Activated T-cell treated with anti-CD3 and anti-CD28 coated beads, Interleukin-2, amount 50 U/mL, for 72 hours (primary cell): ENCODE measurements around the gene ZNF483. TPM values are rescaled to one million over a fixed set of nuclear protein-coding genes. Genes with fewer than 3 reads are reported as not detected.
"Not testable (repeated sequence)": the region's sequence is repeated elsewhere in the genome, so short reads cannot be mapped to it uniquely, and the experiment has no call there.

Source experiments
- ATAC-seq, 2 donors: fragments of 150-1000 bp; cut with Tn5 transposase; replicated peaks in 1 of 2; 2 replicates each; pipeline ENCODE4 v1.10.0; 2021; ENCODE audit warnings: moderate library complexity in 2 of 2, mild to moderate bottlenecking in 1 of 2
- DNase-seq, 2 donors: peaks; one replicate each; pipeline ENCODE4 v3.0.0; 2021 to 2022; ENCODE audit warnings: mixed read lengths in 1 of 2
- H3K27ac Mint-ChIP-seq: one replicate; pipeline ENCODE4 v1.8.0; 2022; ENCODE audit warnings: mild to moderate bottlenecking, moderate library complexity, mixed read lengths
- H3K27me3 Mint-ChIP-seq: one replicate; pipeline ENCODE4 v1.8.0; 2022; ENCODE audit warnings: low read depth, mixed read lengths
- H3K36me3 Mint-ChIP-seq, 2 donors: one replicate each; pipeline ENCODE4 v1.8.0; 2022; ENCODE audit warnings: mixed read lengths in 2 of 2, mild to moderate bottlenecking in 1 of 2; ENCODE audit not compliant: insufficient read depth in 2 of 2
- H3K4me1 Mint-ChIP-seq: one replicate; pipeline ENCODE4 v1.8.0; 2022; ENCODE audit warnings: low read depth, mixed read lengths
- H3K4me3 Mint-ChIP-seq, 2 donors: one replicate each; pipeline ENCODE4 v1.8.0; 2022; ENCODE audit warnings: mild to moderate bottlenecking in 2 of 2, mixed read lengths in 2 of 2, moderate library complexity in 2 of 2
- H3K9me3 Mint-ChIP-seq, 2 donors: one replicate each; pipeline ENCODE4 v1.8.0; 2022; ENCODE audit warnings: mixed read lengths in 2 of 2
- total RNA-seq, 2 donors: library from RNA; stranded (reverse); gene quantifications; one replicate each; pipeline ENCODE4 v1.2.3, GENCODE V29; 2022

ZNF483 gene
- 1 to 10 TPM; 2.0 to 3.4 TPM for total RNA-seq

- DNase-seq (peak; percentile 60 to 73), ATAC-seq (peak; percentile 59 to 67)
- Mint-ChIP-seq H3K4me3 (peak within 1 kb of the TSS; percentile 87 to 89), H3K9me3 (peaks cover 0 to 2% of the 10 kb centered on the region in 2 donors), H3K4me1 (peaks cover 25% of the 10 kb centered on the region), H3K36me3 (peaks cover 3 to 10% of the 10 kb centered on the region in 2 donors), H3K27ac (peak within 1 kb of the TSS; percentile 76), H3K27me3 (peaks cover 9% of the 10 kb centered on the region)
Observed at GRCh38 chr9:111525056-111525977, at the start of gene ZNF483. ZNF483 (plus strand) TSS chr9:111525179; CDS start chr9:111527396, 2,217 bp downstream.

DNA sequence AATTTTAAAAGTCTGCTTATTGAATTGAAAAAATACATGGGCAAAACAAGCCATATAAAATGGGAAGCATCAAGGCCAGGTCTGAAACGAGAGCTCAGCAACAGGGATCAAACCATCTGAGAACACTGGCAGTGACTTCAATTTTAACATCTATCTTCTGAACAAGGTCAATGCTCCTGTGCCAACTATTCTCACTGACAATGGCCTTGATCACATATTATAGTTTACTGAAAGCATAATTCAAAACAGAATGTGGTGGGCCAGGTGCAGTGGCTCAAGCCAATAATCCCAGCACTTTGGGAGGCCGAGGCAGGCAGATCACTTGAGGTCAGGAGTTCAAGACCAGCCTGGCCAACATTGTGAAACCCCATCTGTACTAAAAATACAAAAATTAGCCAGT lies 49.8 kb upstream of the ZNF483 start:
- H3K9me3 Mint-ChIP-seq = no peaks in the 10 kb centered on the region
- ATAC-seq (no peak), DNase-seq (no peak)
- H3K27me3 Mint-ChIP-seq = no peaks in the 10 kb centered on the region
- peaks cover 48% of the 10 kb centered on the region for H3K4me1 Mint-ChIP-seq
- H3K36me3 Mint-ChIP-seq = peaks cover 0 to 2% of the 10 kb centered on the region in 2 donors
- no peak overlapping the region for H3K27ac Mint-ChIP-seq
- H3K4me3 Mint-ChIP-seq = no peak overlapping the region

DNA sequence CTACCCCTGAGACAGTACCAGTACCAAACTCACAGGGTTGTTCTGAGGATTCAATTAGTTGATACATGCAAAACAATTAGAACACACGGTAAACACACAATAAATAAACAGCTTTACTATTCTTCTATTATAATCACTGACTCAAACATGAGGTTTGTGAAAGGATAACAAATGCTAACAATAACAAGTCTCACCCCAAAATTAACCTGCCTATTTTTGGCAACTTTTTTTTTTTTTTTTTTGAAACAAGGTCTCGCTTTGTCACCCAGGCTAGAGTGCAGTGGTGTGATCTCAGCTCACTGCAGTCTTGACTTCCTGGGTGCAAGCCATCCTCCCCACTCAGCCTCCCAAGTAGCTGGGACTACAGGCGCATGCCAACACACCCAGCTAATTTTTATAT lies 47.3 kb upstream of the ZNF483 start:
- ATAC-seq = no peak
- H3K4me1 Mint-ChIP-seq = peaks cover 63% of the 10 kb centered on the region
- no peak overlapping the region for H3K4me3 Mint-ChIP-seq
- no peaks in the 10 kb centered on the region for H3K27me3 Mint-ChIP-seq
- DNase-seq = no peak
- H3K36me3 Mint-ChIP-seq = peaks cover 2 to 8% of the 10 kb centered on the region in 2 donors
- no peaks in the 10 kb centered on the region for H3K9me3 Mint-ChIP-seq
- no peak overlapping the region for H3K27ac Mint-ChIP-seq

- ATAC-seq (no peak), DNase-seq (no peak)
- peak overlapping the region; percentile 78 to 87 for H3K4me3 Mint-ChIP-seq
- H3K36me3 Mint-ChIP-seq = peaks cover 2 to 8% of the 10 kb centered on the region in 2 donors
- peak overlapping the region; percentile 76 for H3K27ac Mint-ChIP-seq
- H3K27me3 Mint-ChIP-seq = no peaks in the 10 kb centered on the region
- no peaks in the 10 kb centered on the region for H3K9me3 Mint-ChIP-seq
- H3K4me1 Mint-ChIP-seq = peaks cover 56% of the 10 kb centered on the region
Observed at GRCh38 chr9:111481885-111482636, 42.9 kb upstream of the ZNF483 start.

DNA sequence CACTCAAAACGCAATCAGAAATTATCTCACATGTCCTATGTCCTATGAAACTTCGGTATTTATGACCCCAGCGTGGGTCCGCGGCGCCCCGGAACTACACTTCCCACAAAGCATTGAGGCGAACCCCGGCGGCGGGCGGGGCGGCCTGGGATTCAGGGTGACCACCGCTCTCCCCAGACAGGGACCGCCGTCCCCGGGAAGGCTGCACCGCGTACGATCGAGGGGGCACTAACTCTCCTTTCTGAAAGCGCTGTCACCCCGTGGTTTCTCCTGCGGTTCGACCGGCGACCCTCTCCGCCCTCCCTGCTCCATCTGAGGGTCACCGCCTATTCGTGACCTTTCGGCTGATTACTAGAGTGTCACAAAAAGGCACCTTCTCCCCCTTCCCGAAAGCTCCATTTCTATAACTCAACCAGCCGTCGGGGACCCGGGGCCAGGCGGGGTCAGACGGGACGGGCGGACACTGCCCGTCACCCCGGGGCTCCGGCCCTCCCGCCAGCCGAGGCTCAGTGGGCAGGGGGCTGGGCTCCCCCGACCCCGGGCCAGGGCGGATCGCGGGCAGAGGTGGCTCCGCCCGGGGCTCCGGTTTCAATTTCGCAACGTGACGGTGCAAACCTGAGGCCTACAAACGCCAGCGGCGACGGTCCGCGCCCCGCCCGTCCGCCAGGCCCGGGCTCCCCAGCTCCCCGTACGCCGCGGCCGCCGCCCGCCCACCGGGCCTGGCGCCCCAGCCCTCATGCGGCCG lies 42.1 kb upstream of the ZNF483 start:
- Mint-ChIP-seq H3K4me3 (peak overlapping the region; percentile 78 to 87), H3K4me1 (peaks cover 48% of the 10 kb centered on the region), H3K36me3 (peaks cover 2 to 8% of the 10 kb centered on the region in 2 donors)

DNA sequence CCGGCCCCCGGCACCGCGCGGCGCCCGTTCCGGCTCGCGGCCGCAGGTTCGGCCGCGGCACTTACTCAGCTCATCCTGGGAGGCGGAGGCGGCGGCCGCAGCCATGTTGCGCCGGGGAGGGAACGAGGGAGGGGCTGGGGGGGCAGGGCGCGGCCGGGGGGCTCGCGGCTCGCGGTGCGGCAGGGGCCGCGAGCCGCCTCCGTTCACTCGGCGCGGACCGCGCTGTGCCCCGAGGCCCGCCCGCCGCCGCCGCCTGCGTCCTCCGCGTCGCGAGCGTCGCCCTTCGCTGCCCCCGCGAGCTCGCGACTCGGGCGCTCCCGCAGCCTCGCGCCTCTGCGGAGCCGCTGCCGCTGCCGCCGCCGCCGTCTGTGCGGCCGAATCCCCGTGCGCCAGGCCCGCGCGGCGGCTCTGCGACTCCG lies 41.5 kb upstream of the ZNF483 start:
- peak in 1 of 2 donors; percentile 63 for DNase-seq
- peaks cover 2 to 8% of the 10 kb centered on the region in 2 donors for H3K36me3 Mint-ChIP-seq
- H3K4me3 Mint-ChIP-seq = no peak overlapping the region

More for the DNA sequence above, 42.1 kb upstream of the ZNF483 start:
- ATAC-seq (peak; percentile 48 to 49), DNase-seq (peak; percentile 68 to 71)
- Mint-ChIP-seq H3K9me3 (no peaks in the 10 kb centered on the region), H3K27ac (peak overlapping the region; percentile 76), H3K27me3 (peaks cover 5% of the 10 kb centered on the region)

GRCh38 chr9:111483858-111484571 lies 41.0 kb upstream of the ZNF483 start, which contains the start of gene ECPAS:
ECPAS (minus strand) TSS chr9:111484383; CDS start chr9:111472918, 11,465 bp downstream.
- Mint-ChIP-seq H3K27me3 (peaks cover 8% of the 10 kb centered on the region), H3K9me3 (no peaks in the 10 kb centered on the region), H3K36me3 (peaks cover 2 to 5% of the 10 kb centered on the region in 2 donors), H3K4me1 (peaks cover 41% of the 10 kb centered on the region), H3K27ac (peak within 1 kb of the TSS; percentile 88), H3K4me3 (peak within 1 kb of the TSS; percentile 83 to 85)
- peak; percentile 80 to 83 for DNase-seq
- ATAC-seq = peak; percentile 77 to 80

More for the DNA sequence above, 41.5 kb upstream of the ZNF483 start:
- ATAC-seq = peak; percentile 53 to 54
- Mint-ChIP-seq H3K9me3 (no peaks in the 10 kb centered on the region), H3K27me3 (peaks cover 7% of the 10 kb centered on the region), H3K4me1 (peaks cover 46% of the 10 kb centered on the region), H3K27ac (no peak overlapping the region)

DNA sequence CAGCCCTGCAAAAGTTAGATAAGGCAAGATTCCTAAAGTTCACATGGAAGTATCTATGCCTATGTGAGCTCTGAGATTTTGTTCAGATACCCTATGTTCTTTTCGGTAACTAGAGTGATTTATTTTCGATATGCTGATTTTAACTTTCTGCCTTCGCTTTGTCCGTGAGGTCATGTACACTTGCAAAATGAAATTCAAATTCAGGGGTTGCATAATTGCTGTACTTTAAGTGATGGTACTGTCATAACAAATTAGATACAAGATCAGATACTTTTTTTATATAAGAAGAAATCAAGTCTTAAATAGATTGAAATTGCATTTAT lies 40.4 kb upstream of the ZNF483 start:
- ATAC-seq (no peak), DNase-seq (no peak)
- H3K36me3 Mint-ChIP-seq = peaks cover 2 to 5% of the 10 kb centered on the region in 2 donors
- H3K27ac Mint-ChIP-seq = peak overlapping the region; percentile 88
- peak overlapping the region; percentile 83 to 85 for H3K4me3 Mint-ChIP-seq
- H3K4me1 Mint-ChIP-seq = peaks cover 39% of the 10 kb centered on the region
- peaks cover 11% of the 10 kb centered on the region for H3K27me3 Mint-ChIP-seq
- no peaks in the 10 kb centered on the region for H3K9me3 Mint-ChIP-seq

GRCh38 chr9:111497196-111497595 lies 27.8 kb upstream of the ZNF483 start:
- peaks cover 21% of the 10 kb centered on the region for H3K27me3 Mint-ChIP-seq
- H3K4me1 Mint-ChIP-seq = not testable (repeated sequence)

DNA sequence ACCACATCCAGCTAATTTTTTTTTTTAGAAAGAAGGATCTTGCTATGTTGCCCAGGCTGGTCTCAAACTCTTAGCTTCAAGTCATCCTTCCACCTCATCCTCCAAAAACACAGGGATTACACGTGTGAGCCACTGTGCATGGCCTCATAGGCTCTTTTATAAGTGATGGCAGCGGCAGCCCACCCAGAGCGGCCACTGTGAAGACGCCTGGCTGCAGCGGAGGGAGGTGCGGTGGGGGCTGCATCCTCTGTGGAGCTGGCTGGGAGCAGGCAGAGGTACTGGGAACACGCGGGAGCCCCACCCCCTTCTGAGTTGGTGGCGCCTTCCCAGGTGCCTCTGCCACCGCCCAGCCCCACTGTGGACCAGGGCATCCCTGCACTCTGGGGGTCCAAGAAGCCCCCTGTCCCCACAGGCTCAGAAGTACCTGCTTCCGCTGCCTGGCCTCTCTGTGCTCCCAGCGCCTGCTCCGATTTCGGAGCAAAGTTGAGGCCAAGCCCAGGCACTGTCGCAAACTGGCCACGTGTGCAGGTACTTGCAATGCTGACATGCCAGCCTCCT lies 23.9 kb upstream of the ZNF483 start:
- no peaks in the 10 kb centered on the region for H3K36me3 Mint-ChIP-seq
- H3K4me3 Mint-ChIP-seq = no peak overlapping the region
- ATAC-seq (no peak), DNase-seq (no peak)
- no peaks in the 10 kb centered on the region for H3K9me3 Mint-ChIP-seq
- no peak overlapping the region for H3K27ac Mint-ChIP-seq
- H3K4me1 Mint-ChIP-seq = no peaks in the 10 kb centered on the region
- peaks cover 15% of the 10 kb centered on the region for H3K27me3 Mint-ChIP-seq

More at GRCh38 chr9:111497196-111497595, 27.8 kb upstream of the ZNF483 start:
- not testable (repeated sequence) for ATAC-seq, DNase-seq, H3K9me3 Mint-ChIP-seq, H3K36me3 Mint-ChIP-seq, H3K27ac Mint-ChIP-seq, H3K4me3 Mint-ChIP-seq

- H3K27me3 Mint-ChIP-seq = peaks cover 15% of the 10 kb centered on the region
- no peak overlapping the region for H3K4me3 Mint-ChIP-seq
- H3K36me3 Mint-ChIP-seq = no peaks in the 10 kb centered on the region
- H3K27ac Mint-ChIP-seq = no peak overlapping the region
- ATAC-seq = no peak
- no peaks in the 10 kb centered on the region for H3K9me3 Mint-ChIP-seq
- H3K4me1 Mint-ChIP-seq = no peaks in the 10 kb centered on the region
- no peak for DNase-seq
Observed at GRCh38 chr9:111501648-111502047, 23.3 kb upstream of the ZNF483 start.

DNA sequence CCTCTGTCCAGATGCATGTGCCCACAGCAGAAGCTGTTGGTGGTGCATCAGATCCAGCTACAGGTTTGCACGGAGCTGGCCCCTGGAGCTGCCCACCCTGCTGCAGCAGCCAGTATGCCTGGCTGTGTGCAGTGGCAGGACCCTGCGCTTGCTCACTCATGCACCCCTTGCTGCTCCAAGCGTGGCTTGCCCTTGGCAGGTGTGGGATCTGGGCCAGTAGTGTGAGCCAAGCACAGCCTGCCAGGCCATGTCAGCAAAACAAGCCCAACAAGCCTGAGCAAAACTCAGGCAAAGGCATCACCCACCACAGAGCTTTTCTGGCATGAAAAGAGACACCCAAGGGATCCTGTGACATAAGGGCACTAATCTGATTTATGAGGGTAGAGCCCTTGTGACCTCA lies 22.5 kb upstream of the ZNF483 start:
- no peak for DNase-seq
- Mint-ChIP-seq H3K36me3 (no peaks in the 10 kb centered on the region), H3K9me3 (no peaks in the 10 kb centered on the region), H3K4me1 (no peaks in the 10 kb centered on the region), H3K27ac (no peak overlapping the region), H3K27me3 (peaks cover 15% of the 10 kb centered on the region), H3K4me3 (no peak overlapping the region)
- ATAC-seq = no peak
